ENCODE measurements around the gene THAP12.
A peak's percentile ranks its signal among the peaks of the same experiment; 100 is the strongest.
"Not testable (repeated sequence)": the region's sequence is repeated elsewhere in the genome, so short reads cannot be mapped to it uniquely, and the experiment has no call there.

The THAP12 gene, protein sequence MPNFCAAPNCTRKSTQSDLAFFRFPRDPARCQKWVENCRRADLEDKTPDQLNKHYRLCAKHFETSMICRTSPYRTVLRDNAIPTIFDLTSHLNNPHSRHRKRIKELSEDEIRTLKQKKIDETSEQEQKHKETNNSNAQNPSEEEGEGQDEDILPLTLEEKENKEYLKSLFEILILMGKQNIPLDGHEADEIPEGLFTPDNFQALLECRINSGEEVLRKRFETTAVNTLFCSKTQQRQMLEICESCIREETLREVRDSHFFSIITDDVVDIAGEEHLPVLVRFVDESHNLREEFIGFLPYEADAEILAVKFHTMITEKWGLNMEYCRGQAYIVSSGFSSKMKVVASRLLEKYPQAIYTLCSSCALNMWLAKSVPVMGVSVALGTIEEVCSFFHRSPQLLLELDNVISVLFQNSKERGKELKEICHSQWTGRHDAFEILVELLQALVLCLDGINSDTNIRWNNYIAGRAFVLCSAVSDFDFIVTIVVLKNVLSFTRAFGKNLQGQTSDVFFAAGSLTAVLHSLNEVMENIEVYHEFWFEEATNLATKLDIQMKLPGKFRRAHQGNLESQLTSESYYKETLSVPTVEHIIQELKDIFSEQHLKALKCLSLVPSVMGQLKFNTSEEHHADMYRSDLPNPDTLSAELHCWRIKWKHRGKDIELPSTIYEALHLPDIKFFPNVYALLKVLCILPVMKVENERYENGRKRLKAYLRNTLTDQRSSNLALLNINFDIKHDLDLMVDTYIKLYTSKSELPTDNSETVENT

GRCh38 chr11:76380977-76381719, at the start of gene THAP12, which contains the start of gene GVQW3:
Gene THAP12 (minus strand): TSS chr11:76381132. CDS start chr11:76380836, 296 bp downstream.
Gene GVQW3 (plus strand): TSS chr11:76381323. CDS start chr11:76381829, 506 bp downstream.
- peak; percentile 98 to 100 (median 99) for DNase-seq

DNA sequence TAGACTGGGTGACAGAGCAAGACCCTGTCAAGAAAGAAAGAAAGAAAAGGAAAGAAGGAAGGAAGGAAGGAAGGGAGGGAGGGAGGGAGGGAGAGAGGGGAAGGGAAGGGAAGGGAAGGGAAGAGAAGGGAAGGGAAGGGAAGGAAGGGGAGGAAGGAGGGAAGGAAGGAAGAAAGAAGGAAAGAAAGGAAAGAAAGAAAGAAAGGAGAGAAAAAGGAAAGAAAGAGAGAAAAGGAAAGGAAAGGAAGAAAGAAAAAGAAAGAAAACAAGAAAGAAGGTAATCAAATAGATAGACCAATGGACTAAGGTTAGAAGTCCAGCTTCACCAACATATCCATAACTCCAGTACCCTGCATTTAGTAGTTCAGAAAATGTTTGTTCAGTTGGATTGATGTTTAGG, 45.7 kb upstream of the THAP12 start:
- no peak for DNase-seq

GRCh38 chr11:76424891-76425290, 44.0 kb upstream of the THAP12 start:
- no peak for DNase-seq

GRCh38 chr11:76424379-76424778, 43.4 kb upstream of the THAP12 start:
- DNase-seq, result peak in 1 of 3 donors; percentile 5

GRCh38 chr11:76419896-76420295, 39.0 kb upstream of the THAP12 start:
- DNase-seq, result peak; percentile 40 to 51 (median 51)

DNA sequence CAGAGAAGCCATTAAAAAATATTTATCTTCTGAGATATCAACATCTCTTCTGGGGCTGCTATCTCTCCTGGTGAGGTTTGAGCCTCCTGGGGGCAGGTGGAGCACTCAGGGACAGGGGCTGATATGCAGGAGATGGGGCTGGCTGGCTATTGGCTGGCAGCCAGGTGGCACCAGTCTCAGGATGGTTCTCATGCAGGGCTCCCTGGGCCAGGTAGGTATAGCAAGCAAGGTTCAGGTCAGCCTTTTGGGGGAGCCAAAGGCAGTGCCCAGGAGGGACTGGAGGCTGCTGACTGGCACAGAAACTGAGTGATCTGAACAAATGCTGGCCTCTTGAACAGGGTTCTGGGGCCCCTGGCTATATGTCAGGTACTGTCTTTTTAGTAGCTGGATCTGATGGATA, 34.1 kb upstream of the THAP12 start:
- DNase-seq, result no peak

DNA sequence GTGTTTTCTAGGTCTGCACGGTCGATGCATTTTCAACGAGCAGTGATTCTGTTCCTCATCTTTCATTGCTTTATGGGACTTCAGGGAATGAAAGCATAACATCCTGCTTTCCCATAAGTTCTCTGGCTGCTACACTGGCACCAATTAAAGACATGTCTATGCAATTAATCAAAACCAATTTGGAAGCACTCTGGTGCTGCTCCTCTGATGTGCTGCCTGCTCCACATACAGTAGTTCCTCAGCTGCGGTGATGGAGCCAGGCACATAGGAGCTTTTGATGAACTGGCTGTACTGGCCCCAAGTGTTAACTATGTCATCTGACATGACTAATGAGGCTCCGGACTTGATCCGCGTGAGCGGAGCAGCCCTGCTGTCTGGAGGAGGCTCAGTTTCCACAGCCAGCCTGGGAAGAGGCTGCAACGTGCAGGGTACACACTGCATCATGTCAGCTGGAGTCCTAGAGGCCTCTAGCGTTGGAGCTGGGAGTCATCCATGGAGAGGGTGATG, 30.0 kb upstream of the THAP12 start:
- DNase-seq, result no peak

GRCh38 chr11:76408171-76408965, 27.4 kb upstream of the THAP12 start:
- no peak for DNase-seq

DNA sequence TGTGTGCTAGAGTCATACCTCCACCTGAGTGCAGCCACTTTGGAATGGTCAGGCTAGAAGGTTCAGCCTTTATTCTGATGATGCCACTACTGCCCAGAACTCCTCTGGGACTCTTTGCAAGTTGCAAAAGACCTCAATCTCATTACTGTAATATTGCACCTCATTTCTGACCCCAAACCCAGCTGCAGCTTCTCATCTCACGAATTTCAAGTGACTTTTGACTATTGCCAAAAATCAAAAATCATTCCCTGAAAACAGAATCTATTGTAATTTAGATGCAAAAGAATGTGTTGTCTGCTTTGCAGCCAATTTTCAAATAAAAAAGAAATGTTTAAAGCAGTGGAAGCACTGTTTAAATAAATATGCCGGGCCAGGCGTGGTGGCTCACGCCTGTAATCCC, 25.4 kb upstream of the THAP12 start:
- DNase-seq, result no peak

- DNase-seq, result not testable (repeated sequence)
Measured at GRCh38 chr11:76401484-76401883, 20.6 kb upstream of the THAP12 start.

- no peak for DNase-seq
Measured at GRCh38 chr11:76400967-76401366, 20.0 kb upstream of the THAP12 start.

GRCh38 chr11:76397383-76397782, 16.5 kb upstream of the THAP12 start:
- no peak for DNase-seq

DNA sequence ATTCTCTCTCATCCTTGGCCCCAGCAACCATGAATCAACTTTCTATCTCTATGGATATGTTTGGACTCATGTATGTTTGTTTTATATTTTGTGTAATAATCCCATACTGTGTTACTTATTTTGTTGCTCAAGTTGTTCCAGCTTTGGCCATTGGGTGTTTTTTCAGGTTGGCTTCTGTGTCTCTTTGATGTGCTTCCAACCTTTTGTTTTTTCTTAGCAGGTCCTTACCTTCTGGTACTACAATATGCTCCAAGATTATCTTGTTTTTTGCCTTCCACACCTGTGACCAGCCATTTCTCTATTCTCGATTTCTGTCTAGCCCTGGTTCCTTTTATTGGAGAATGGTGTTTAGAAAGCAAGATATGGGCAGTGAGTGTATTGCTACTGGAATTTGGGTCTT, 14.4 kb upstream of the THAP12 start:
- DNase-seq, result no peak

GRCh38 chr11:76394411-76394810, 13.5 kb upstream of the THAP12 start:
- no peak for DNase-seq

DNA sequence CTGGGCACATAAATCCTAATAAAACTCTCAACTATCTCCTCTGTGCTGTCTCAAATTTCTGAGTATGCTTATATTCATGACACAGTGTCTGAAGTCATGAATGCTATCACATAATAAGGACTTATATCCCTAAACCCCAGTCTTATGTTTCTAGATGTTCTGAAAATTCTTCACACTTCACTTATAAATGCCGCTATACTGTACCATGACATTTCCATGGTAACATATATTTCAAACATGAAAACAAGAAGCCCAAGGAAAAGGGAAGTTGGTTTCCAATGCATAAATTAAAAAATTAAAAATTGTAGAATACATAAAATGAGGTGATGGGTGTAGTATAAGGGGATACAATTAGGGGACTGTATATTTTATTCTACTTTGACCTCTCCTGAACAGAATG, 11.9 kb upstream of the THAP12 start:
- peak in 1 of 3 donors; percentile 36 for DNase-seq

DNA sequence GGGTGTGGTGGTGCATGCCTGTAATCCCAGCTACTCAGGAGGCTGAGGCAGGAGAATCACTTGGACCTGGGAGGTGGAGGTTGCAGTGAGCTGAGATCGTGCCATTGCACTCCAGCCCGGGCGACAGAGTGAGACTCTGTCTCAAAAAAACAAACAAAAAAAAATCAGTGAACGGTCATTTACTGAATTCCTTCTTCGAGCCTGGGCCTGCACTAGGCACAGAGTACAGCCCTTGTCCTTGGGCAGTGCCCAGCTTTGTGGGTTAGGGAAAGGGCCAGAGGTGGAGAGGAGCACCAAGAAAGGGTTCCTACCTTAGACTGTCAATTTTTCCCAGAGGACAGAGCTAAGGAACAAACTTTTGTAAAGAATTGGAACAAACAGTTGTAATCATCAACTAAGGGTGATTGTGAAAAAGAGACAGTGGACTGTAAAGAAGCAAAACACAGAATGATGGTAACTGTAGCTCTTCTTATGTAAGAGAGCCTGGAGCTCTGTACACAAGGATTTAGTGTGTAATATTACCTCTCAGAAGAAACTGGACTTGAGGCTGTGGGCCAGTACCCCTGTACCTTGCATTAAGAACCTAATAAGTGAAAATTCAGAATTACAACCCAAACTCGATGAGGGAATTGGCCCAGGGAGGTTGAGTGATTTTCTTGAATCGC, 11.0 kb upstream of the THAP12 start:
- no peak for DNase-seq

- DNase-seq, result no peak
Measured at GRCh38 chr11:76391021-76391420, 10.1 kb upstream of the THAP12 start.

DNA sequence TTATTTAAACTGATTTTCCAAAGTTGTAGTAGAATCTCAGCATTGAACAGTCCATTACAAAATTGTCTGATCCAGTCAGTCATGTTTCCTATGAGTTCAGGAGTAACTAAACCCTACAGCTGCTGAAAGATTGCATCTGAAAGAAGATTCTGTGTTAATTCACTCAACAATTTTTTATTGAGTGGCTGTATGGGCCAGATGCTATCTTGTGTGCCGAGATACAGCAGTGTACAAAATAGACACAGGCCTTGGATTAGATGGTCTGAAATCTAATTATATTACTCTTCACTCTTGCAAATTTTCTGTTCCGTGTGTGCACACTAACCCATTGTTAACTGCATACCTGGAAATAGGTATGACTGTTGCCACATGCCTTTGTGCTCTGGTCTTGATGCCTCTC, 7.5 kb upstream of the THAP12 start:
- no peak for DNase-seq

- no peak for DNase-seq
Measured at GRCh38 chr11:76385903-76386302, 5.0 kb upstream of the THAP12 start.

- DNase-seq, result no peak
Measured at GRCh38 chr11:76382209-76382608, 1.3 kb upstream of the THAP12 start.

- peak; percentile 59 to 69 (median 67) for DNase-seq
Measured at GRCh38 chr11:76380159-76380976, 564 bp downstream of the THAP12 start.
